HG03280 (cell line): ENCODE results near the gene P4HA1.
"Not testable (repeated sequence)": the region's sequence is repeated elsewhere in the genome, so short reads cannot be mapped to it uniquely, and the experiment has no call there.

ENCODE experiments used
- ATAC-seq: cut with Tn5 transposase; IDR thresholded peaks from one replicate; pipeline ENCODE4 v1.9.1; 2021; ENCODE audit warnings: mild to moderate bottlenecking, moderate library complexity; ENCODE audit not compliant: unreplicated experiment

The P4HA1 gene

GRCh38 chr10:73043766-73044377, 52.8 kb downstream of the P4HA1 start:
- no peak for ATAC-seq

- no peak for ATAC-seq
Observed at GRCh38 chr10:73043319-73043718, 53.3 kb downstream of the P4HA1 start.

GRCh38 chr10:73042130-73042529, 54.5 kb downstream of the P4HA1 start:
- ATAC-seq = no peak

- no peak for ATAC-seq
Observed at GRCh38 chr10:73039635-73040034, 57.0 kb downstream of the P4HA1 start.

GRCh38 chr10:73036285-73036684, 60.4 kb downstream of the P4HA1 start:
- not testable (repeated sequence) for ATAC-seq

GRCh38 chr10:73032536-73032935, 64.1 kb downstream of the P4HA1 start:
- ATAC-seq = no peak

GRCh38 chr10:73026623-73027022, 70.0 kb downstream of the P4HA1 start:
- ATAC-seq = not testable (repeated sequence)

GRCh38 chr10:73023455-73024070, 73.1 kb downstream of the P4HA1 start:
- ATAC-seq = not testable (repeated sequence)

GRCh38 chr10:73022961-73023360, 73.7 kb downstream of the P4HA1 start:
- ATAC-seq = not testable (repeated sequence)

GRCh38 chr10:73021538-73022164, 75.0 kb downstream of the P4HA1 start:
- ATAC-seq = not testable (repeated sequence)

- ATAC-seq = no peak
Observed at GRCh38 chr10:73021050-73021449, 75.6 kb downstream of the P4HA1 start.

- no peak for ATAC-seq
Observed at GRCh38 chr10:73019100-73019499, 77.6 kb downstream of the P4HA1 start.

- no peak for ATAC-seq
Observed at GRCh38 chr10:73018632-73019031, 78.0 kb downstream of the P4HA1 start.

- no peak for ATAC-seq
Observed at GRCh38 chr10:73017955-73018480, 78.6 kb downstream of the P4HA1 start.

- no peak for ATAC-seq
Observed at GRCh38 chr10:73015779-73016178, 80.9 kb downstream of the P4HA1 start.

- no peak for ATAC-seq
Observed at GRCh38 chr10:73003822-73004221, 92.8 kb downstream of the P4HA1 start.

GRCh38 chr10:73000973-73001372, 95.7 kb downstream of the P4HA1 start:
- ATAC-seq = no peak

- ATAC-seq = no peak
Observed at GRCh38 chr10:72997099-72997498, 99.6 kb downstream of the P4HA1 start.

GRCh38 chr10:72995459-72995858, 101.2 kb downstream of the P4HA1 start:
- ATAC-seq = not testable (repeated sequence)

- not testable (repeated sequence) for ATAC-seq
Observed at GRCh38 chr10:72989771-72990170, 106.9 kb downstream of the P4HA1 start.

- ATAC-seq = not testable (repeated sequence)
Observed at GRCh38 chr10:72984618-72985017, 112.0 kb downstream of the P4HA1 start.
